GM12891 (cell line): Measurements from ENCODE around the gene ACAD10.

Experiments used
- POLR2A ChIP-seq: IDR thresholded peaks from 2 replicates; pipeline ENCODE4 v1.6.1; 2011; ENCODE audit warnings: low read depth, low read length, control low read depth
- POLR2AphosphoS5 ChIP-seq: IDR thresholded peaks from 2 replicates; pipeline ENCODE4 v1.6.1; 2011; ENCODE audit warnings: low read depth, low read length, control low read depth

DNA sequence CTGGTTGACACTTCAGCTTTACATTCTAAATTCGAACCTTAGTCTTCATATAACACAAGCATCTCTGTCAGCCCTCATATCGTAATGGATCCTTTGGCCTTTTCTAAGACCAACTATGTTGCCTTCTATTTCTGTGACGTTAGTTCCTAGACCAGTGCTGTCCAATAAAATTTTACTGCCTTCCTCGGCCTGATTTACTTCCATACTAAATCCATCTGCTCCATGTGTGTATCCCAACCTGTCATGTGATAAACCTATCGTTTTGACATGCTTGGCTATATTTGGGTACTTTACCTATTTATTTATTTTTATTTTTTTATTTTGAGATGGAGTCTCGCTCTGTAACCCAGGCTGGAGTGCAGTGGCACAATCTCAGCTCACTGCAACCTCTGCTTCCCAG, 20.3 kb downstream of the ACAD10 start:
- TF ChIP-seq POLR2AphosphoS5 (no peak), POLR2A (no peak)
